BE2C (cell line): Measurements from ENCODE around the gene RBM19.

Experiments used
- DNase-seq: peaks from one replicate; pipeline ENCODE4 v3.0.0-alpha.2; 2020
- H3K27me3 ChIP-seq: fragments of 250-450 bp; sonication (Bioruptor Pico); 2 replicates; pipeline ENCODE4 v1.5.1; 2020; ENCODE audit warnings: mild to moderate bottlenecking
- H3K36me3 ChIP-seq: fragments of 250-450 bp; sonication (Bioruptor Pico); 2 replicates; pipeline ENCODE4 v1.5.1; 2020; ENCODE audit warnings: mild to moderate bottlenecking
- H3K4me1 ChIP-seq: fragments of 250-450 bp; sonication (Bioruptor Pico); 2 replicates; pipeline ENCODE4 v1.5.1; 2020
- H3K4me3 ChIP-seq: 2 replicates; pipeline ENCODE4 v1.5.1; 2011; ENCODE audit warnings: low read depth, low read length
- H3K9me3 ChIP-seq: fragments of 250-450 bp; sonication (Bioruptor Pico); 2 replicates; pipeline ENCODE4 v1.5.1; 2020
- TF ChIP-seq, protein P1 (sequence below): IDR thresholded peaks from 2 replicates; pipeline ENCODE4 v1.5.1; 2012; ENCODE audit warnings: mild to moderate bottlenecking, low read depth, low read length

Gene RBM19

DNA sequence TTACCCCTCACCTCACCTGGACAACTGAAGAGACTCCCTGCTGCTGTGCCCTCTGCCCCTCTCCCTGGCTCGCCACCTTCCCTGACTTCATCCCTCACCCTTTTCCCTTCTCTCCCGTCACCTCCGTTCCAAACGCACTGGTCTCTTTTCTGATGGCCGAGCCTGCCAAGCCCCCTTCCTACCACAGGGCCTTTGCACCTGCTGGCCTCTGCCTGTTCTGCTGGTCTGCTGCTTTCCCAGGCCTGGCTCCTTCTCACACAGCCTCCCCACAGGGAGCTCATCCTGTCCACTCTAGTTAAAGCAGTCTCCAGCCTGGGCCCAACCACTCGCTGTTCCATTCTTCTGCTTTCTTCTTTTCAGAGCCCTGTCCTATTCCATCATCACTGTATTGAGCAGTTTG lies 34.6 kb downstream of the RBM19 start:
- TF ChIP-seq, protein P1, sequence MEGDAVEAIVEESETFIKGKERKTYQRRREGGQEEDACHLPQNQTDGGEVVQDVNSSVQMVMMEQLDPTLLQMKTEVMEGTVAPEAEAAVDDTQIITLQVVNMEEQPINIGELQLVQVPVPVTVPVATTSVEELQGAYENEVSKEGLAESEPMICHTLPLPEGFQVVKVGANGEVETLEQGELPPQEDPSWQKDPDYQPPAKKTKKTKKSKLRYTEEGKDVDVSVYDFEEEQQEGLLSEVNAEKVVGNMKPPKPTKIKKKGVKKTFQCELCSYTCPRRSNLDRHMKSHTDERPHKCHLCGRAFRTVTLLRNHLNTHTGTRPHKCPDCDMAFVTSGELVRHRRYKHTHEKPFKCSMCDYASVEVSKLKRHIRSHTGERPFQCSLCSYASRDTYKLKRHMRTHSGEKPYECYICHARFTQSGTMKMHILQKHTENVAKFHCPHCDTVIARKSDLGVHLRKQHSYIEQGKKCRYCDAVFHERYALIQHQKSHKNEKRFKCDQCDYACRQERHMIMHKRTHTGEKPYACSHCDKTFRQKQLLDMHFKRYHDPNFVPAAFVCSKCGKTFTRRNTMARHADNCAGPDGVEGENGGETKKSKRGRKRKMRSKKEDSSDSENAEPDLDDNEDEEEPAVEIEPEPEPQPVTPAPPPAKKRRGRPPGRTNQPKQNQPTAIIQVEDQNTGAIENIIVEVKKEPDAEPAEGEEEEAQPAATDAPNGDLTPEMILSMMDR = no peak
- no peaks in the 10 kb centered on the region for H3K4me1 ChIP-seq
- H3K27me3 ChIP-seq = no peaks in the 10 kb centered on the region
- peaks cover 10% of the 10 kb centered on the region for H3K36me3 ChIP-seq
- H3K4me3 ChIP-seq = no peak overlapping the region
- no peaks in the 10 kb centered on the region for H3K9me3 ChIP-seq
- no peak for DNase-seq

DNA sequence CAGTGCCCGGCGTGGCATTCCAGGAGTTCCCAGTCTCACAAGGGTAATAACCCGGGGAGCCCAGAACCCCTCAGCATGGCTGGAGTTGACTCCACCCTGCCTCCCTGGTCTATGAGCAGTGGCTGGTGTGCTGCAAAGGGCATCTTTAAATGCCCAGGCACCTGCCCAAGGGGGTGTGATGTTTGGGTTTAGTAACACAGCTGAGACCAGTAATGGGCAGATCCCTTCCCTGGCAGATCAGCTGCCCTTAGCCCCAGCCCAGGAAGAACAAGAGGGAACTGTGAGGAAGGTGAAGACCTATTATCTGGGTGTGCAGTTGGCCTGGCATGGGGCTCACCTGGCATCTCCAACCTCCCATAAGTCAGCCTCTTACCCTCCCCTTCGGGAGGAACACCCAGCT lies 35.9 kb downstream of the RBM19 start:
- DNase-seq = no peak
- Histone ChIP-seq H3K36me3 (peaks cover 14% of the 10 kb centered on the region), H3K27me3 (no peaks in the 10 kb centered on the region), H3K4me3 (no peak overlapping the region), H3K9me3 (no peaks in the 10 kb centered on the region), H3K4me1 (no peaks in the 10 kb centered on the region)
- TF ChIP-seq, protein P1 = no peak

DNA sequence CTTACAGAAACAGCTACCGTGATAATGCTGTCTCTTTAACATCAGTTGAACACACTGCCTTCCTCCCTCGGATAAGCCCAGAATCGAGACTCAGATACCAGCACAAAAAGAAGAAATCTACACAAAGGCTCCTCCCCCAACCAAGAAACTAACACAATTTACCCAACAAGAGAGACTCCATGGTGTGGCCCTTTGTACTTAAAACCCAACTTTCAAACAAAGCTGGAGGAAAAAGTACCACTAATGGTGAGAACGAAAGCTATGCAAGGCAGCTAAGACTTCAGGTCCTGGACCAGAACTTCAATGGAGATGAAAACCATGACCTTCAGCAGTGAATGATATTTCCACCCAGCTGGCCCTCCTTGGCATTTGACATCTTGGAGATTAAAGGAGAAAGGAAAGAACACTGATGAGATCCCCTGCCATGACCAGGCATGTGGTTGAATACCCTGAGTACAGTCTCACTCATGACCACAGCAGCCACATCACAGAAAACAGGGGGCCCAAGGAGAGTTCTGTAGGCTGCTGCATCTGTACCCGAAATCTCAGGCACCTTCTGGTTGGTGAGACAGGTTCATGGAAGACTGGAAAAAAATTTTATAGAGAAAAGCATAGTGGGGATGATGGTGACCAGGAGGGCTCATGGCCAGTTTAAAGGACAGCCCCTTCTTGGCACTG lies 36.7 kb downstream of the RBM19 start:
- H3K4me3 ChIP-seq = no peak overlapping the region
- H3K36me3 ChIP-seq = peaks cover 18% of the 10 kb centered on the region
- H3K27me3 ChIP-seq = no peaks in the 10 kb centered on the region
- no peaks in the 10 kb centered on the region for H3K4me1 ChIP-seq
- no peak for DNase-seq
- TF ChIP-seq, protein P1 = no peak
- H3K9me3 ChIP-seq = no peaks in the 10 kb centered on the region

DNA sequence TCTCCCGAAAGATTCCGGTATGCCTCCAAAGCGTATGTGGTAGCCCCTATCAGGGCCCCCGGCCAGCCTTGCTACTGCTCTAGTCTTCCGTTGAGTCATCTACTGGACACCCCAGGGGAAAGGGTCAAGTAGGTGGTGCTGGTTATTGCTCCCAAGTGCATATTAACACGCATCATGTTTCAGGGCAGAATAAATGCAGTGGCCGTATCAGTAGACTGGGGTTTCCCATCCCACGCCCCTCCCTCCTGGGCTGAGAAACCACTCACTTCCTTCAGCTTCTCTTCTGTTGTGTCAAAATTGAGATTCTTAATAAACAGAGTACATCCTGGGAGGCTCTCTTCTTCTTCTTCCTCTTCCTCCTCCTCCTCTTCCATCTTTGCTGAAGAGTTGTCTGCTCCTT lies 39.3 kb downstream of the RBM19 start:
- H3K27me3 ChIP-seq = no peaks in the 10 kb centered on the region
- H3K36me3 ChIP-seq = peaks cover 35% of the 10 kb centered on the region
- no peaks in the 10 kb centered on the region for H3K9me3 ChIP-seq
- no peaks in the 10 kb centered on the region for H3K4me1 ChIP-seq
- no peak for DNase-seq
- TF ChIP-seq, protein P1 = no peak
- no peak overlapping the region for H3K4me3 ChIP-seq

DNA sequence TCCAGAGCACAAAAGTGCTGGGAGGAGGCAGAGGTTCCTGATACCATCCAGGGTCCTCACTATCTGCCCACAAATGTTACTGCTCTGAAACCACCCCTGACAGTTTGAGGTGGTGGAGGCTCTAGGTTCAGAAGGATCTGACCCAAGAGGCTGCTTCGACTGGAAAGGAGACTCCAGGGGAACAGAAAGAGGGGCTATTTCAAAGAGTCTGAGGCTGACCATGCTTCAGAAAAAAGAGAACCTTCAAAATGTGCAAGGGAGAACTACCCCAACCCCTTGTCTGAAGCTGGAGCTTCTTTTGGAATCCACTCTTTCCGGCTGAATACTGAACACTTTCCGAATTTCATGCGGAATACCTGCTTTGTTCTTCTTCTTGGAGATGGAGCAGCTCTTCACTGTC lies 41.8 kb downstream of the RBM19 start:
- DNase-seq = no peak
- no peaks in the 10 kb centered on the region for H3K4me1 ChIP-seq
- H3K27me3 ChIP-seq = no peaks in the 10 kb centered on the region
- H3K9me3 ChIP-seq = no peaks in the 10 kb centered on the region
- H3K36me3 ChIP-seq = peaks cover 32% of the 10 kb centered on the region
- TF ChIP-seq, protein P1 = no peak
- no peak overlapping the region for H3K4me3 ChIP-seq

DNA sequence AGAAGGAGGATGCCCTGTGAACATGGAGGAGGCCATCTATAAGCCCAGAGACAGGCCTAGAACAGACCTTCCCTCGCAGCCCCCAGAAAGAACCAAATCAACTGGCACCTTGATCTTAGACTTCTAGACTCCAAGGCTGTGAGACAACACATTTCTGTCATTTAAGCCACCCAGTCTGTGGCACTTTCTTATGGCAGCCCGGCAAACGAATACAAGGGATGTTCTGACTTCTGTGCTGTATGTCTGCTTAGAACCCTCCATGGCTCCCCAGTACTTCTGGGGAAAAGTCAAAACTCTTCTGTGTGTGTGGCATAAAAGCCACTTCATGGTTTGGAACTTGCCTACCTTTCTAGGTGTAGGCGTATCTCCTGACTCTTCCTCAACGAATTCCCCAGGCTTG lies 42.9 kb downstream of the RBM19 start:
- Histone ChIP-seq H3K36me3 (peaks cover 32% of the 10 kb centered on the region), H3K4me3 (no peak overlapping the region), H3K4me1 (no peaks in the 10 kb centered on the region), H3K27me3 (no peaks in the 10 kb centered on the region), H3K9me3 (no peaks in the 10 kb centered on the region)
- DNase-seq = no peak
- TF ChIP-seq, protein P1 = no peak
